ACHN (cell line): ENCODE results near the gene RIF1.

Experiments used
- DNase-seq: peaks from one replicate; pipeline ENCODE4 v3.0.0-alpha.2; 2015
- in situ Hi-C: cut with HindIII; loops from 2 replicates; pipeline ENCODE4 v1.10.0; 2017; ENCODE audit warnings: low sequenced_read_pairs, low pct_ligation_motif_present, low pct_unique_long_range_greater_than_20kb

RIF1 gene

GRCh38 chr2:151409601-151410484 is at the start of gene RIF1:
Gene RIF1 (plus strand): TSS chr2:151409902. CDS start chr2:151410424, 522 bp downstream.
- peak; percentile 98 for DNase-seq
- in situ Hi-C loops, result no loop called here

- in situ Hi-C loops, result no loop called here
- peak; percentile 86 for DNase-seq
These were observed 47.9 kb upstream of the RIF1 start for GRCh38 chr2:151361674-151362370.

GRCh38 chr2:151363709-151364108 is 46.0 kb upstream of the RIF1 start:
- DNase-seq, result no peak
- in situ Hi-C loops, result no loop called here

GRCh38 chr2:151367571-151367970 is 42.1 kb upstream of the RIF1 start:
- no peak for DNase-seq
- in situ Hi-C loops, result no loop called here

GRCh38 chr2:151374436-151374835 is 35.3 kb upstream of the RIF1 start:
- in situ Hi-C loops, result no loop called here

GRCh38 chr2:151379169-151379568 is 30.5 kb upstream of the RIF1 start:
- DNase-seq, result no peak
- in situ Hi-C loops, result no loop called here

More at GRCh38 chr2:151374436-151374835, 35.3 kb upstream of the RIF1 start:
- peak; percentile 92 for DNase-seq

GRCh38 chr2:151380580-151381235 is 29.0 kb upstream of the RIF1 start:
- in situ Hi-C loops, result no loop called here
- no peak for DNase-seq

GRCh38 chr2:151381266-151381665 is 28.4 kb upstream of the RIF1 start:
- DNase-seq, result no peak
- in situ Hi-C loops, result no loop called here

GRCh38 chr2:151388011-151388410 is 21.7 kb upstream of the RIF1 start:
- in situ Hi-C loops, result no loop called here
- DNase-seq, result no peak

GRCh38 chr2:151391436-151391835 is 18.3 kb upstream of the RIF1 start:
- in situ Hi-C loops, result no loop called here
- no peak for DNase-seq

GRCh38 chr2:151394509-151394908 is 15.2 kb upstream of the RIF1 start:
- no peak for DNase-seq
- in situ Hi-C loops, result no loop called here

- DNase-seq, result no peak
- in situ Hi-C loops, result no loop called here
These were observed 14.0 kb upstream of the RIF1 start for GRCh38 chr2:151395509-151396374.

GRCh38 chr2:151399981-151400380 is 9.7 kb upstream of the RIF1 start:
- no peak for DNase-seq
- in situ Hi-C loops, result no loop called here

- DNase-seq, result no peak
- in situ Hi-C loops, result no loop called here
These were observed 8.6 kb upstream of the RIF1 start for GRCh38 chr2:151401149-151401548.

- no peak for DNase-seq
- in situ Hi-C loops, result no loop called here
These were observed 5.8 kb upstream of the RIF1 start for GRCh38 chr2:151403914-151404313.

- in situ Hi-C loops, result no loop called here
- no peak for DNase-seq
These were observed 4.3 kb upstream of the RIF1 start for GRCh38 chr2:151405376-151405775.

- no peak for DNase-seq
- in situ Hi-C loops, result no loop called here
These were observed 2.4 kb upstream of the RIF1 start for GRCh38 chr2:151407281-151407680.

- in situ Hi-C loops, result no loop called here
- no peak for DNase-seq
These were observed 708 bp upstream of the RIF1 start for GRCh38 chr2:151408788-151409600.
